Neuronal stem cell (in vitro differentiated cells): Measurements from ENCODE around the gene WRAP73.

Experiments
- DNase-seq: peaks from one replicate; pipeline ENCODE4 v3.0.0-alpha.2; 2013; ENCODE audit warnings: low spot score
- H2AFZ ChIP-seq: one replicate; pipeline ENCODE4 v1.6.1; 2013; ENCODE audit warnings: mild to moderate bottlenecking, low read length, inconsistent platforms
- H2AK5ac ChIP-seq: 2 replicates; pipeline ENCODE4 v1.6.1; 2013; ENCODE audit warnings: low read depth, mild to moderate bottlenecking, inconsistent platforms, low read length, moderate library complexity, mixed read lengths
- H2BK120ac ChIP-seq: 2 replicates; pipeline ENCODE4 v1.6.1; 2013; ENCODE audit warnings: low read depth, mild to moderate bottlenecking, inconsistent platforms, low read length, moderate library complexity, mixed read lengths
- H2BK12ac ChIP-seq: one replicate; pipeline ENCODE4 v1.6.1; 2013; ENCODE audit warnings: low read length, inconsistent platforms
- H2BK15ac ChIP-seq: 2 replicates; pipeline ENCODE4 v1.6.1; 2013; ENCODE audit warnings: mild to moderate bottlenecking, low read length, inconsistent platforms, mixed read lengths
- H2BK5ac ChIP-seq: one replicate; pipeline ENCODE4 v1.6.1; 2013; ENCODE audit warnings: inconsistent platforms, mild to moderate bottlenecking, low read length, moderate library complexity
- H3K14ac ChIP-seq: one replicate; pipeline ENCODE4 v1.6.1; 2013; ENCODE audit warnings: low read length, inconsistent platforms
- H3K18ac ChIP-seq: 2 replicates; pipeline ENCODE4 v1.6.1; 2013; ENCODE audit warnings: low read length, inconsistent platforms
- H3K23ac ChIP-seq: 2 replicates; pipeline ENCODE4 v1.6.1; 2013; ENCODE audit warnings: low read depth, mild to moderate bottlenecking, mixed read lengths, low read length, inconsistent platforms; ENCODE audit not compliant: poor library complexity
- H3K27ac ChIP-seq: replicated peaks from 3 replicates; pipeline ENCODE4 v1.5.1; 2013; ENCODE audit warnings: low read length, inconsistent platforms
- H3K27me3 ChIP-seq, 3 experiments: 2 replicates each; pipeline ENCODE4 v1.6.1; 2013; ENCODE audit warnings: low read length in 3 of 3, mild to moderate bottlenecking in 2 of 3, inconsistent platforms in 1 of 3, low read depth in 1 of 3, mixed read lengths in 1 of 3, moderate library complexity in 1 of 3; ENCODE audit not compliant: control insufficient read depth in 3 of 3, insufficient read depth in 3 of 3
- H3K36me3 ChIP-seq, 2 donors: replicated peaks in 1 of 2; 2 replicates each; pipeline ENCODE4 v1.6.1; 2013; ENCODE audit warnings: low read length in 2 of 2; ENCODE audit not compliant: control insufficient read depth in 2 of 2, insufficient read depth in 2 of 2
- H3K4ac ChIP-seq: 2 replicates; pipeline ENCODE4 v1.6.1; 2013; ENCODE audit warnings: inconsistent platforms, mild to moderate bottlenecking, low read length, moderate library complexity
- H3K4me1 ChIP-seq, 2 donors: 1 replicate in 1 of 2; 2 replicates in 1 of 2; pipeline ENCODE4 v1.6.1; 2013; ENCODE audit warnings: low read length in 2 of 2, low read depth in 1 of 2; ENCODE audit not compliant: control insufficient read depth in 2 of 2, insufficient read depth in 1 of 2
- H3K4me2 ChIP-seq: one replicate; pipeline ENCODE4 v1.6.1; 2013; ENCODE audit warnings: mild to moderate bottlenecking, low read length, inconsistent platforms; ENCODE audit not compliant: insufficient read depth, poor library complexity, severe bottlenecking
- H3K4me3 ChIP-seq, 2 donors: 2 replicates each; pipeline ENCODE4 v1.5.1; 2013; ENCODE audit warnings: low read length in 2 of 2, mild to moderate bottlenecking in 2 of 2, inconsistent platforms in 1 of 2, moderate library complexity in 1 of 2
- H3K79me1 ChIP-seq: one replicate; pipeline ENCODE4 v1.6.1; 2013; ENCODE audit warnings: low read depth, mild to moderate bottlenecking, inconsistent platforms, low read length, moderate library complexity
- H3K9ac ChIP-seq: one replicate; pipeline ENCODE4 v1.6.1; 2013; ENCODE audit warnings: mild to moderate bottlenecking, low read depth, low read length, inconsistent platforms; ENCODE audit not compliant: poor library complexity
- H3K9me3 ChIP-seq, 2 donors: replicated peaks in 1 of 2; 2 replicates each; pipeline versions ENCODE3 to v1.6.1; 2013; ENCODE audit warnings: low read length in 2 of 2, mild to moderate bottlenecking in 2 of 2, inconsistent platforms in 1 of 2, low read depth in 1 of 2, mixed read lengths in 1 of 2, moderate library complexity in 1 of 2; ENCODE audit not compliant: control insufficient read depth in 2 of 2, insufficient read depth in 1 of 2
- H4K8ac ChIP-seq: one replicate; pipeline ENCODE4 v1.6.1; 2013; ENCODE audit warnings: low read depth, mild to moderate bottlenecking, inconsistent platforms, low read length, moderate library complexity
- H4K91ac ChIP-seq: one replicate; pipeline ENCODE4 v1.6.1; 2013; ENCODE audit warnings: low read length, low read depth, mild to moderate bottlenecking, inconsistent platforms; ENCODE audit not compliant: poor library complexity
- WGBS, 2 donors: extraction: QIAGEN DNeasy Blood & Tissue Kit; methylation state at CpG; one replicate each; pipeline ENCODE4 v1.1.7; 2013; ENCODE audit warnings: missing lambda C conversion rate in 2 of 2, mixed read lengths in 1 of 2; ENCODE audit not compliant: insufficient read length in 2 of 2, insufficient replicate concordance in 1 of 2; ENCODE audit errors: extremely low coverage in 2 of 2; 5-methylcytosine and 5-hydroxymethylcytosine counted together

WRAP73 gene

DNA sequence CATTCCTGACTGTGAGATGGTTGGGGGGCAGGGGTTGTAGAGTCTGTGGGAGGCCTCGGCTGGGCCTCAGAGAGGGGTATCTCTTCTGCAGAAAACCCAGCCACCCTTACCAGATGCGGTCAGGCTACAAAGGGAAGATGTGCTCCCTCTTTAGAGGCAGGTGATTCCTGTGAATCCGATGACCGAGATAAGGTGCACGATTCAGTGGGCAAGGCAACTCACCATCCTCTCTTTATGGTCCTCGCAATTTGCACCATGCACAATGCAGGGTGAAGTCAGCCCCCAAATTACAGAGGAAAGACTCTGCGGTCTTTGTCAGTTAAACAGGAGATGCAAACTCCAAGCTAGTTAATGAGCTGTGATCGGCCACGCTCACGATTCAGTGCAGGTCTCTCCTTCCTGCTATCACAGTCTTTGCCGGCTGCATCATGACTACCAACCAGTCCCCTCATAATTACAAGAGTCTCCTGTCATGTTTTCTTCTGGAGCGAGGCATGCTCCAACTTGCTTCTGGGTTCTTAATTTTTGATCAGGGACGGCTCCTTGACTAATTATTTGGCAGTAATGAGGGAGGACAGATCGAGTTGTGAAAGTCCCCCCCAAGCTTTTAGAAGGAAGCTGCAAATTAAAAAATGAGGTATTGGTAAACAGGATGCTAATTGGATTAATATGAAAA lies 14.9 kb upstream of the WRAP73 start:
- DNase-seq, result no peak
- no peak overlapping the region for H2BK120ac ChIP-seq
- no peak overlapping the region for H4K8ac ChIP-seq

DNA sequence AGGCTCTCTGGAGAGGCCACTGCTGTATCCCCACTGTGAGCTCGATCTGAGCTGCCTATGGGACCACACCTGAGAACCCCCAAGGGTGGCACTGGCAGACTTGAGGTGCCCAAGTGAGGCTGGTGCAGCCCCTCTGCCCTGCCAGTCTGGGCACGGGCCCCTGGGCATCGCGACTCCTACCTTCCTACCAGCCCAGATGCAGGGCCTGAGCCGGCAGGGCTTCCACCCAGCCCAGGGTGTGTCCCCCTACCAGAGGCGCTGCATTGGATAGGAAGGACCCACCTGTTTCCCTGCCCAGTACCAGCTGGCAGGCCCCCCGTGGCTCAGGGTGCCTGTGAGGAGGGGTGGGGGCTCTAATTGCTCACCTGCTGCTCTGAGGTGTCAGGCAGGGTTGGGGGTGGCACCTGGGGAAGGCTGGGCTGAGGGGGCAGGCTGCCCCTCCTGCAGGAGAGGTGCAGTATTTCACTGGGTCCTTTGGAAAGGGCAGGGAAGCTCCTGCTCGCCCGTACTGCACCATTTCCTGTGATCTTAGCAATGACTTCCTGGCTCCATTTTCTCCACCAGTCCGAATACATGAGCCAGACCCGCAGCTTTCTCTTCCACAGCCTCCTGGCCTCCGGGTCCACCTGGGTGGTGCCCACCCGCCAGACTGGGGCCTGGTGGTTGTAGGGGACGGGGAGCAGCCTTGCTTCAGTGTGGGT lies 14.2 kb upstream of the WRAP73 start:
- H3K9ac ChIP-seq, result no peak overlapping the region
- no peak overlapping the region for H4K8ac ChIP-seq
- no peaks in the 10 kb centered on the region for H3K9me3 ChIP-seq
- WGBS, 2 donors, result no CpG with 5 or more reads among the region's 14 CpGs
- peak overlapping the region; percentile 46 for H2AK5ac ChIP-seq
- peak overlapping the region; percentile 16 for H2BK12ac ChIP-seq
- peaks cover 0 to 42% (median 6%) of the 10 kb centered on the region in 3 experiments for H3K27me3 ChIP-seq
- H3K4me2 ChIP-seq, result no peak overlapping the region
- H3K79me1 ChIP-seq, result no peaks in the 10 kb centered on the region
- H4K91ac ChIP-seq, result no peak overlapping the region
- no peak overlapping the region for H2BK120ac ChIP-seq
- peak overlapping the region; percentile 73 for H3K23ac ChIP-seq
- peak overlapping the region; percentile 8 for H3K18ac ChIP-seq
- H3K4ac ChIP-seq, result no peak overlapping the region
- peak overlapping the region; percentile 96 for H2BK15ac ChIP-seq
- DNase-seq, result no peak
- peaks cover 0 to 18% of the 10 kb centered on the region in 2 donors for H3K4me1 ChIP-seq
- no peak overlapping the region for H3K14ac ChIP-seq
- no peaks in the 10 kb centered on the region for H3K36me3 ChIP-seq
- H3K27ac ChIP-seq, result no peak overlapping the region
- no peak overlapping the region for H3K4me3 ChIP-seq
- no peak overlapping the region for H2BK5ac ChIP-seq
- peak overlapping the region; percentile 44 for H2AFZ ChIP-seq

More for the DNA sequence above, 14.9 kb upstream of the WRAP73 start:
- H3K23ac ChIP-seq, result no peak overlapping the region
- H2AK5ac ChIP-seq, result no peak overlapping the region
- no peak overlapping the region for H3K14ac ChIP-seq
- peaks cover 0 to 43% (median 6%) of the 10 kb centered on the region in 3 experiments for H3K27me3 ChIP-seq
- H3K18ac ChIP-seq, result peak overlapping the region; percentile 8
- no peak overlapping the region for H2BK12ac ChIP-seq
- no peak overlapping the region for H2BK5ac ChIP-seq
- H4K91ac ChIP-seq, result no peak overlapping the region
- H3K79me1 ChIP-seq, result no peaks in the 10 kb centered on the region
- H3K9ac ChIP-seq, result no peak overlapping the region
- H3K9me3 ChIP-seq, result no peaks in the 10 kb centered on the region
- WGBS, 2 donors, result no CpG with 5 or more reads among the region's 14 CpGs
- H3K4me3 ChIP-seq, result no peak overlapping the region
- no peak overlapping the region for H3K27ac ChIP-seq
- no peaks in the 10 kb centered on the region for H3K36me3 ChIP-seq
- peak overlapping the region; percentile 44 for H2AFZ ChIP-seq
- H3K4ac ChIP-seq, result no peak overlapping the region
- H2BK15ac ChIP-seq, result no peak overlapping the region
- peaks cover 0 to 18% of the 10 kb centered on the region in 2 donors for H3K4me1 ChIP-seq
- H3K4me2 ChIP-seq, result no peak overlapping the region

DNA sequence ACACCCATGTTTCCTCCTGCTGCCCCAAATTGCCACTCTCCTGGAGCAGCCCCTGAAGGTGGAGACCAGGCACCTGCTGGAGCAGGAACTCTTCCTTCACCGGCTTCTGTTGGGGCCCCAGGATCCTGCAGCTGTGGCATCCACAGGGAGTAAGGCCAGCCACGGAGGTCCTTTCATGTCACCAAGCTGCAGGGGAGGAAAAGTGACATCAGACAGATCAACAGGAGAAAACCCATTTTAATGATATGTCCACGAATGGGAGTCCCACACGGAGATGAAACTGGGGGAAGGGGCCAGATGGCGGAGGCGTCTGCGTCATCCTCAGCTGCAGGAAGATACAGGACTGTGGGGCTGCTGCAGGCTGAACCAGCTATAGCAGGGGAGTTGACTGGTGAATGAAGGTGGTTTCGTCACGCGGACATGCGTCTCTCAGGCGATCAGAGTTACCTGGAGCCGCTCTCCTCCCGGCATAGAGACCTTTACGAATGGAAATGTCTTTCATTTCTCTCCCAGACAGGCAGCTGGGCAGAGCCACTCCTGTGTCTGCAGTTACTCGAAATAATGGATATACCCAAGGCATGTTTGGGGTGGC lies 12.3 kb upstream of the WRAP73 start:
- Histone ChIP-seq H3K9me3 (no peaks in the 10 kb centered on the region), H3K79me1 (no peaks in the 10 kb centered on the region), H2BK120ac (no peak overlapping the region), H2BK12ac (no peak overlapping the region), H2AK5ac (no peak overlapping the region), H2BK5ac (peak overlapping the region; percentile 53), H3K4ac (no peak overlapping the region), H3K14ac (no peak overlapping the region), H3K4me2 (no peak overlapping the region), H2AFZ (no peak overlapping the region), H3K36me3 (no peaks in the 10 kb centered on the region), H3K18ac (no peak overlapping the region), H2BK15ac (no peak overlapping the region), H3K9ac (no peak overlapping the region), H3K4me3 (no peak overlapping the region), H4K8ac (no peak overlapping the region), H3K27me3 (peaks cover 0 to 50% (median 2%) of the 10 kb centered on the region in 3 experiments), H3K27ac (no peak overlapping the region), H3K4me1 (peaks cover 0 to 15% of the 10 kb centered on the region in 2 donors), H4K91ac (no peak overlapping the region), H3K23ac (no peak overlapping the region)
- WGBS, 2 donors, result no CpG with 5 or more reads among the region's 16 CpGs
- no peak for DNase-seq

DNA sequence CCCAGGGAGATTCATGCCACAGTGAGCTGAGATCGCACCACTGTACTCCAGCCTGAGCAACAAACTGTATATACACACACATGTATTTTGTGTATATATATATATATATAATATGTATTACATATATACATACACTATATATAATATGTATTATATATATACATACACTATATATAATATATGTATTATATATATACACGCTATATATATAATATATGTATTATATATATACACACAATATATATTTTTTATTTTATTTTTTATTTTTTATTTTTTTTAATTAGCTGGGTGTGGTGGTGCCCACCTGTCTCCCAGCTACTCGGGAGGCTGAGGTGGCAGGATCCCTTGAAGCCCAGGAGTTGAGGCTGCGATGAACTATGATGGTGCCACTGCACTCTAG lies 11.7 kb upstream of the WRAP73 start:
- no peak overlapping the region for H2BK120ac ChIP-seq
- no peak overlapping the region for H2AFZ ChIP-seq
- no peak overlapping the region for H3K9ac ChIP-seq
- H2AK5ac ChIP-seq, result no peak overlapping the region
- no peak for DNase-seq
- no peak overlapping the region for H4K91ac ChIP-seq
- H3K36me3 ChIP-seq, result no peaks in the 10 kb centered on the region
- H3K4me3 ChIP-seq, result no peak overlapping the region
- H2BK15ac ChIP-seq, result no peak overlapping the region
- peaks cover 0 to 11% of the 10 kb centered on the region in 2 donors for H3K4me1 ChIP-seq
- H3K18ac ChIP-seq, result no peak overlapping the region
- no peaks in the 10 kb centered on the region for H3K9me3 ChIP-seq
- H3K23ac ChIP-seq, result no peak overlapping the region
- no peak overlapping the region for H3K14ac ChIP-seq
- no peak overlapping the region for H4K8ac ChIP-seq
- H3K4ac ChIP-seq, result no peak overlapping the region
- H3K27ac ChIP-seq, result no peak overlapping the region
- no peak overlapping the region for H3K4me2 ChIP-seq
- no peaks in the 10 kb centered on the region for H3K79me1 ChIP-seq
- H2BK5ac ChIP-seq, result no peak overlapping the region
- WGBS, 2 donors, result no CpG with 5 or more reads among the region's 4 CpGs
- H2BK12ac ChIP-seq, result no peak overlapping the region
- peaks cover 0 to 56% (median 4%) of the 10 kb centered on the region in 3 experiments for H3K27me3 ChIP-seq
